ENCODE measurements around the gene CDK5RAP2.

DNA sequence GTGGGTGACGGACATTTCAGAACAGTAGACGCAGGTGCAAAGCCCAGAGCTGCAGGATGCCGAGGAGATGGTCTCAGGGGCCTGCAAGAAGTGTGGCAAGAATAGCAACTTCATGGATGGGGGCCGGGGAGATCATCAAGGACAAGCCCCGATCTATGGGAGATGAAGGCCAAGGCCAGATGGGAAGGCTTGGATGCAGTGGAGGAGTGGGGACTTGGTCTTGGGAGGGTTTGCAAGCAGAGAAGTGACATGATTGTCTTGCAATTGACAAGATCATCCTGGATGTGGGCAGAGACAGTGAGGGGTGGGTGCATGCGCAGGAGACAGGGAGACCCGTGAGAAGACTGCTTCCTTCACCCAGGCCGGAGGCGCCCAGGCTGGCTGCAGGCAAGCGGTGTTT lies 198.1 kb downstream of the CDK5RAP2 start:
- TF ChIP-seq CTCF (IDR thresholded peaks at IDR 0.05) (no peak), POLR2A (IDR thresholded peaks at IDR 0.05) (no peak), POLR2AphosphoS5 (IDR thresholded peaks at IDR 0.05) (no peak)

Data from sigmoid colon (tissue), 4 donors.